GM19468 (cell line): ENCODE measurements around the gene EXOSC10.
"Not testable (repeated sequence)": the region's sequence is repeated elsewhere in the genome, so short reads cannot be mapped to it uniquely, and the experiment has no call there.

ENCODE experiments used
- ATAC-seq: cut with Tn5 transposase; IDR thresholded peaks from one replicate; pipeline ENCODE4 v1.9.1; 2021; ENCODE audit warnings: mild to moderate bottlenecking, moderate library complexity, moderate number of reproducible peaks; ENCODE audit not compliant: unreplicated experiment; ENCODE audit errors: extremely low read depth

Gene EXOSC10

DNA sequence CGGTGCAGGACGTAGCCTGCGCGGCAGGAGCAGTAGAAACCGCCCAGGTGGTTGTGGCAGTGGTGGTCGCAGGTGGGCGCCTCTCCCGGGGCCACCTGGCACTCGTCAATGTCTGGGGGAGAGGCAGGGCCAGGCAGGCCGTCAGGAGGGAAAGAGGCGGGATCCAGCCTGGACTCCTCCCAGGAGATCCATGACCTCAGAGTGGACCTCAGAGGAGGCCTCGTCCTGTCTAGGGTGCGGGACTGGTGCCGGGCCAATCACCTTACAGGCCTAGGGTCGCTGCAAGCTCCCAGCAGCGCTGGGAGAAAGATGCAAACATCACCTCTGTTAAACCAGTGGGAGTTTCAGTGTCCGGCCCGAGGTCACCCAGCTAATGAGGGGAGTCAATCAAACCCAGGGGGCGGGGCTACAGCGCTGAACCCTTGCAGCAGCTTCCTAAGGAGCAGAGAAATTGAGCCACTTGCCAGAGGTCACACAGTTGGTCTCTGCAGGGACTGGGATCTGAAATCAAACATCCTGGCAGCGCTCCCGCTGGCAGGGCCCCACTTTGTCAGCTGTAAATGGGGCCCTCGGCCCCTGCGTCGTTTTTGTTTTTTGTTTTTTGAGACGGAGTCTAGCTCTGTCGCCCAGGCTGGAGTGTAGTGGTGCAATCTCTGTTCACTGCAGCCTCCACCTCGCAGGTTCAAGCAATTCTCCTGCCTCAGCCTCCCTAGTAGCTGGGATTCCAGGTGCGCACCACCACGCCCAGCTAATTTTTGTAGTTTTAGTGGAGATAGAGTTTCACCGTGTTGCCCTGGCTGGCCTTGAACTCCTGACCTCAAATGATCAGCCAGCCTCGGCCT is 54.0 kb downstream of the EXOSC10 start:
- no peak for ATAC-seq

DNA sequence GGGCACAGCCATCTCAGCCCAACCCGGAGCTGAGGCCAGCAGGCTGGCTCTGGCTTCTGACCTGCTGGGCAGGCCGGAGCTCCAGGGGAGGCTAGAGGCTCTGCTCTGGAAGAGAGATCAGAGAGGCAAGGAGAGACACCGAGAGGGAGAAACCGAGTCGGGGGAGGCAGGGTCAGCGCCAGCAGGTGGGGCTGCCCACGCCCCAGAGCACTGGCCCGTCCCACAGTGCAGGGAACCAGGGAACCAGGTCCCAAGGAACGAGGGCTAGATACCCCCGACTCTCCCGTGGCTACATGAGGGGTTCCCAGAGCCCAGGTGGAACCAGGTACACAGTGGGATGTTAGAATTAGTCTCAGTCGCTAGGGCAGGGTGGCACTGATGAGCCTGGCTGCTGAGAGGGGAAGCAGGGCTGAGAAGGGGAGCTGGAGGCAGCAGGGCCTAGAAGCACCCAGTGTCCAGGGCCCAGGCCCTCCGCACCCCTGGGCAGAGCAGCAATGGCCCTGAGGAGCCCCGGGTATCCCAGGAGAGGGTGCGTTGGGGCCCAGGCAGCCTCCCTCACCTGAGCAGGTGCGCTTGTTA is 54.7 kb downstream of the EXOSC10 start:
- no peak for ATAC-seq

DNA sequence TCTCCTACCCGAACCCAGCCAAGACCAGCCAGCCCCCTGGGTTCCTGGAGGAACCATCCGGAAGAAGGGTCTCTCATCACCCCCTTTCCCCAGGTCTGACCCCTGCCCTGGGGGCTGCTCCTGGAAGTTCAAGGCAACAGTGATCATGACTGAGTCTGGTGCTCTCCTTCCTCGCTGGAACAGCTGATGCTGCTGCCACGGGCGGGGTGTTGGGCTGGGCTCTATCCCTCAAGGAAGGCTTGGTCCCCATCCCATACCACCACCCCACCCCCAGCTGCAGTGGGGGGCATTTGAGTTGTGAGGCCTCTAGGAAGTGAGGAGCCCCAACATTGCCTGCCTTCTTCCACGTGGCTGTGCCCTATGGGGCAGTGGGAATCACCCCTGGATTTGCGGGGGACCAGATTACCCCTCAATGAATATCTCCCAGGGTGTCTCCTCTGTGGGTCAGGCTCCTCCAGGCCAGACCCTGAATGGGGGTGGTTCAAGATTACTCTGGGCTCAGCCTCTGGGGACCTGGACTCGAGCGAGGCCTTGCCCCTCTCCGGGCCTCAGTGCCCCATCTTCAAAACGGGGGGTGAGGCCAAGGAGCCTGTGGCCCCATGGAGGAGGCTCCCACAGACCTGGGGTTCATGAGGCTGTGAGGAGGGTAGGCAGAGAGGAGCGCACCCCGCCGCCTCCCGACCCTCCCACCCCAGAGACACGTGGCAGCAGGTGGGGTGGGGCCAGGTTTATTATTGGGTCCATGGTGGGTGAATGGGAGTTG is 55.4 kb downstream of the EXOSC10 start:
- no peak for ATAC-seq

DNA sequence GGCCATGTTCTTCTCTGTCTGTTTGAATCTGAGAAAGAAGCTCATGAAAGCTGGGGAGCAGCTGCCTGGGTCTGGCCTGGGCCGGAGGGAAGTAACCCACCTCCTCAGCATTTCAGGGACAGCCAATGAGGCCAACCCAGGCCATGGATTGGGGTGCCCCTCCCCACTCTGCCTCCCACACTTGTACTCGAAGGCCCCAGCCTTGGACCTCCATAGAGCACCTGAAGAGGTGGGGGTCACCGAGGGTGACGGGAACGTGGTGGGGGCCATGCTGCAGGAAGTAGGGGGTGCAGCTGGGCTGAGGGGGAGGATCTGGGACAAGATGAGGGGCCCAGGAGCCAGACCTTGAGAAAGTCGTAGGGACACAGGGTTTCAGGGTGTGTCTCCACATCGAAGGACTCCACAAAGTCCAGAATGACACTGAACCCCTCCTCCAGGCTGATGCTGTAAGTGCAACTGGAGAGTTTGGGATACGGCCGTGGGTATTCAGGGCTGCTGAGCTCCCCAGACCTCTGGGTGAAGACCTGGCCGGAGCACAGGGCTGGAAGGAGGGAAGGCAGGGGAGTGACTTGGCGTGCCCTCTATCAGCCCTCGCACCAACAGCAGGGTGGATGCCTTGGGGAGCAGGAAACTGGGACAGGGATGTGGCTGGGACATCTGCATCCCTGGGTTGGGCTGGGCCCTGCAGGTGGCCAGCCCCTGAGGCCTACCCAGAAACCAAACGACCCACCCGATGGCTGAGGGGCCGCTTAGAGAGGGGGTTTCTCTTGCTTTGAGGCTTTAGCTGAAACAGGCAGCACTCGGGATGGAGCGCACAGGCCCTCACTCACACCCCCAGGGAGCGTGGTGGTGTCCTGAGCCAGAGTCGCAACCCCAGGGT is 56.4 kb downstream of the EXOSC10 start:
- no peak for ATAC-seq

DNA sequence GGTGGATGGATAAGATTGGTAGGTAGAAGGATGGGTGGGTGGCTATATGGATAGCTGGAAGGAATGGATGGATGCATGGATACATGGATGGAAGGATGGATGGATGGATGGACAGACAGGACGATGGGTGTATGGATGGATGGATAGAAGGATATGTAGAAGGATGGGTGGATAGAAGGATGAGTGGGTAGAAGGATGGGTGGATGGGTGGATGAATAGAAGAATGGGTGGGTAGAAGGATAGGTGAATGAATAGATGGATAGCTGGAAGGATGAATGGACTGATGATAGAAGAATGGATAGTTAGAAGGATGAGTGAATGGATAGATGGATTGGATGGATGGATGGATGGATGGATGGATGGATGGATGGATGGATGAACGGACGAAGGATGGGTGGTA is 57.6 kb downstream of the EXOSC10 start:
- ATAC-seq: no peak

DNA sequence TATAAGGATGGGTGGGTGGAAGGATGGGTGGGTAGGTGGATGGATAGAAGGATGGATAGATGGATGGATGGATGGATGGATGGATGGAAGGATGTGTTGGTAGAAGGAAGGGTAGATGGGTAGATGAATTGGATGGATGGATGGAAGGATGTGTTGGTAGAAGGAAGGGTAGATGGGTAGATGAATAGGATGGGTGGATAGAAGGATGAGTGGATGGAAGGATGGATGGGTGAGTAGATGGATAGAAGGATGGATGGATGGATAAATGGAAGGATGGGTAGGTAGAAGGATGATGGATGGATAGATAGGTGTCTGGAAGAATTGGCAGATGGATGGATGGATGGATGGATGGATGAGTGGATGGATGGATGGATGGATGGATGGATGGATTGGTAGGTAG is 58.6 kb downstream of the EXOSC10 start:
- no peak for ATAC-seq

- ATAC-seq: not testable (repeated sequence)
These were observed 59.6 kb downstream of the EXOSC10 start for GRCh38 chr1:11040105-11040429.

DNA sequence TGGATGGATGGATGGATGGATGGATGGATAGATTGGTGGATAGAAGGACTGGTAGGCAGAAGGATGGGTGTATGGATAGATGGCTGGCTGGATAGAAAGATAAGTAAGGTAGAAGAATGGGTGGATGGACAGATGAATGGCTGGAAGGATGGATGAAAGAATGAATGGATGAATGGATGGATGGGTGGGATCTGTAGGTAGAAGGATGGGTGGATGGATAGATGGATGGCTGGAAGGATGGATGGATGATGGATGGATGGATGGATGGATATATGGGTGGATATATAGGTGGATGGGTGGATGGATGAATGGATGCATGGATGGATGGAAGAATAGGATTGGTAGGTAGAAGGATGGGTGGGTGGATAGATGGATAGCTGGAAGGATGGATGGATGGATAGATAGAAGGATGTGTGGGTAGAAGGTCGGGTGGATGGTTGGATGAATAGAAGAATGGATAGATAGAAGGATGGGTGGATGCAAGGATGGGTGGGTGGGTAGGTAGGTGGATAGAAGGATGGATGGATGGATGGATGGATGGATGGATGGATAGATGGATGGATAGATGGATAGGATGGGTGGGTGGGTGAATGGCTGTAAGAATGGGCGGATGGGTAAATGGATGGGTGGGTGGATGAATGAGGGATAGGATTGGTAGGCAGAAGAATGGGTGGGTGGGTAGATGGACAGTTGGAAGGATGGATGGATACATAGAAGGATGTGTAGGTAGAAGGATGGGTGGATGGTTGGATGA is 60.1 kb downstream of the EXOSC10 start:
- ATAC-seq: no peak

DNA sequence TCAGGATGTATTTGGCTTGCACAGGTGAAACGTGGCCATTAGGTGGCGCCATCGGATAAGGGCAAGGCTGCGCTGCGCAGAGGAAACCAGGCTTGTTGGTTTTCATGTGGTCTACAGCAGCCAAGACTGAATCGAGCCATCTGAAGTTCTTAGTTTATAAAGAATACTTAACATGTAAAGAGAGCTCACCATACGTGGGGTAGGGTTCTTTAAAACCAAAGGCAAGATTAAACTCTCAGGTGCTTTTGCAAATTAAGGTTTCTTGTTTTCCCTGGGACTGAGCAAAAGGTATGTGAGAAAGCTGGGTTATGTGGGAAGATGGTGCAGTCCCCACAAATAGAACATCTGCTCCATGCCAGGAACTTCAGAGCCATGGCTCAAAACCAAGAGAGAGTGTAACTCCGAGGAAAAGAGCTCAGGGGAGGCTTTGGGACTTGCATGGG is 61.9 kb downstream of the EXOSC10 start:
- no peak for ATAC-seq

DNA sequence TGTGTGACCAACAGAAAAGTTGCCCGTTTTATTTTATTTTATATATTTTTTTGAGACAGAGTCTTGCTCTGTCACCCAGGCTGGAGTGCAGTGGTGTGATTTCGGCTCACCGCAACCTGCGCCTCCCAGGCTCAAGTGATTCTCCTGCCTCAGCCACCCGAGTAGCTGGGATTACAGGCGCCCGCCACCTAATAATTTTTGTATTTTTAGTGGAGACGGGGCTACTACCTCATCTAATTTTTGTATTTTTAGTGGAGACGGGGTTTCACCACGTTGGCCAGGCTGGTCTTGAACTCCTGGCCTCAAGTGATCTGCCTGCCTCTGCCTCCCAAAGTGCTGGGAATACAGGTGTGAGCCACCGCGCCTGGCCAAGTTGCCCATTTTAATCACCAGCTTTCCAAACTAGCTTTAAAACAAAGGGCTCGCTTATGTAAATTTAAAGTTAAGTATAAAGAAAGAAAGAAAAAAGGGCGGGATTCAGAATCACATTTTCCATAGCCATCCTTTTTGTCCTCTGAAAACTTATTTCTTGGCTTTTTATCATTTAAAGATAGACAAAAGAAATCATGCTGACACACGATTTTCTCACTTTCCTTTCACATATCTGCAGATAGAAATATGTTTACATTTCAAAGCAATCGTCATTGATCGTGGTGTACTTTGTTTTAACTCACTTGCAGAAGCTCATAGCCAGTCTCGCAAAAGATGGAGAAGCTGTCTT is 62.5 kb downstream of the EXOSC10 start:
- not testable (repeated sequence) for ATAC-seq

DNA sequence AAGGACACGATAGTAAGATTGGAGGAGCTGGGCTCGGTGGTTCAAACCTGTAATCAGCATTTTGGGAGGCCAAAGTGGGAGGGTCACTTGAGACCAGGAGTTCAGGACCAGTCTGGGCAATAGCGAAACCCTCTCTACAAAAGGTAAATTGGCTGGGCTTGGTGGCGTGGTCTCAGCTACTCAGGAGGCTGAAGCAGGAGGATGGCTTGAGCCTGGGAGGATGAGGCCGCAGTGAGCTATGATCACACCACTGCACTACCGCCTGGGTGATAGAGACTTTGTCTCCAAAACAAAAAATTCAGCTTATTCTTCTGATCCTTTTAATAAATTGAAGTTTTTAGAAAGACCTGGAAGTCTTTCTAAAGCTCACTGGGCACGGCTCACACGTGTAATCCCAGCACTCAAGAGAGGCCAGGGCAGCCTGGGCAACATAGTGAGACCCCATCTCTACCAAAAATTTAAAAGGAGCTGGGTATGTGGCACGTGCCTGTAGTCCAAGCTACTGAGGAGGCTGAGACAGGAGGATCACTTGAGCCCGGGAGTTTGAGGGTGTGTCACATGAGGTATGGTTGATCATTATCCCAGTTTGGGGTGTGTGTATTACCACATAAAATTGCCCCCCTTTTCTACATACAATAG is 67.9 kb downstream of the EXOSC10 start:
- ATAC-seq: no peak

- ATAC-seq: no peak
These were observed 68.8 kb downstream of the EXOSC10 start for GRCh38 chr1:11030865-11031264.

DNA sequence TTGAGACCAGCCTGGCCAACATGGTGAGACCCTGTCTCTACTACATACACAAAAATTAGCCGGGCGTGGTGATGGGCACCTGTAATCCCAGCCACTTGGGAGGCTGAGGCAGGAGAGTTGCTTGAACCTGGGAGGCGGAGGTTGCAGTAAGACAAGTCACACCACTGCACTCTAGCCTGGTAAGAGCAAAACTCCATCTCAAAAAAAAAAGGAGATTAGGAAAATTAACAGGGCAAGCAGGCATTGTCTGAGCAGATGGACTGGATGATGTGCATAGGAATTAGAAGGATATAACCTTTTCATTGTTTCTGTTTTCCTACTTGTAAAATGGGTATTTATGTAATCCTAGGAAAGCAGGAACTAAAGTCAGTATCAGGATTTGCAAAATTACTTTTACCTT is 71.7 kb downstream of the EXOSC10 start:
- ATAC-seq: no peak

- no peak for ATAC-seq
These were observed 72.4 kb downstream of the EXOSC10 start for GRCh38 chr1:11027316-11027715.

GRCh38 chr1:11026903-11027302 is 72.8 kb downstream of the EXOSC10 start:
- ATAC-seq: no peak

DNA sequence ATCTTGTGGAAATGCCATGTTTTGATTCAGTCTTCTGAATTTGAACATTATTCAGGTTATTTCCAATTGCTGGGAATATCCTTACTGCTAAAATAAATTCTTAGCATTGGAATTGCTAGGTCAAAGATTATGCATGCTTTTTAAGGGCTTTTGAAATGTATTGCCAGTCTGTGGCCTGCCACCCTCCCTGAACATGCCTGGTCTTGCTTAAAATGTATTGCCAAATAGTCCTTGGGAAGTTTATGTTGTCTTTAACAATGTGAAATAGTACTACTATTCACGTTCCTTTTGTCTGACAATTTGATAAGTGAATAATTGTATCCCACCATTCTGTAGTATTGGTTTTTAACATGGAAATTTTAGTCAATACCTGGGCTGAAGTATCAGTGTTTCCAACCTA is 73.6 kb downstream of the EXOSC10 start:
- ATAC-seq: no peak

GRCh38 chr1:11025618-11026017 is 74.1 kb downstream of the EXOSC10 start:
- no peak for ATAC-seq

GRCh38 chr1:11024874-11025203 is 74.8 kb downstream of the EXOSC10 start:
- ATAC-seq: no peak
